NCI-H2029 treated with DMSO at 0.1 percent for 48 hours (cell line): ENCODE results near the gene TPCN2.
"Not testable (repeated sequence)": the region's sequence is repeated elsewhere in the genome, so short reads cannot be mapped to it uniquely, and the experiment has no call there.

Source experiments
- DNase-seq: peaks from one replicate; lab custom pipeline; 2025; lab: John Stamatoyannopoulos, UW

TPCN2 gene

DNA sequence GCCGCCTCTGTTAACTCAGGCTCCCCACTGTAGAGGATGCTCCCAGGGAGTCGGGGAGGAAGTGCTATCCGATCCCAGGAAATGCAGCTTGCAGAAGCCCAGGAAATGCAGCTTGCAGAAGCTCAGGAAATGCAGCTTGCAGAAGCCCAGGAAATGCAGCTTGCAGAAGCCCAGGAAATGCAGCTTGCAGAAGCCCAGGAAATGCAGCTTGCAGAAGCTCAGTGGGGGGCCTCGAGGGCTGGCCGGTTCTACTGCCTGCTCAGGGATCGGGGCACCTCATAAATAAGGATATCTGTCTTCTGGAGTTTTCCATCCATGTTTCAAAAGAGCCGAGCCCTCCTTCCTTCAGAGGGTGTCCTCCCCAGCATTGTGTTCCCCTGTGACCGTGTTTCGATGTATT is 81.9 kb downstream of the TPCN2 start:
- no peak for DNase-seq

DNA sequence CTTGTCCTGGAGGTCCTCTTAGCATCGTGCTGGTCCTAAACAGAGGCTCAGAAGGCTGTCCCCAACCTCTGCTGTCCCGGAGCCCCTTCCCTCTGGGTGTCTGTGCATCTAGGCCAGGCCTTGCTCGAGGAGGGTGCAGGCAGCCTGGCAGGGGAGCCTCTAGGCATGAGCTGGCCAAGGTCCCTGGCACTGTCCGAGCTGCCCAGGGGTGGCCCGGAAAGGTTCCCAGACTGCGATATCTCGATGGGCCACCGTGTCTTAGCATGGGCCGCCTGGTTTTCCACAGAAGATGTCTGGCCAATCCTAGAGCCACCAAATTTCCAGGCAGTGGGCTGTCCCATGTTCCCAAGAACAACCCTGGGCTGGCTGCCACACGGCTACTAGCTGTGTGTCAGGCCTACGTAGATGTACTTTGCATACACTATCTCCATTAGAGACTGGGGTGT is 82.4 kb downstream of the TPCN2 start:
- no peak for DNase-seq

DNA sequence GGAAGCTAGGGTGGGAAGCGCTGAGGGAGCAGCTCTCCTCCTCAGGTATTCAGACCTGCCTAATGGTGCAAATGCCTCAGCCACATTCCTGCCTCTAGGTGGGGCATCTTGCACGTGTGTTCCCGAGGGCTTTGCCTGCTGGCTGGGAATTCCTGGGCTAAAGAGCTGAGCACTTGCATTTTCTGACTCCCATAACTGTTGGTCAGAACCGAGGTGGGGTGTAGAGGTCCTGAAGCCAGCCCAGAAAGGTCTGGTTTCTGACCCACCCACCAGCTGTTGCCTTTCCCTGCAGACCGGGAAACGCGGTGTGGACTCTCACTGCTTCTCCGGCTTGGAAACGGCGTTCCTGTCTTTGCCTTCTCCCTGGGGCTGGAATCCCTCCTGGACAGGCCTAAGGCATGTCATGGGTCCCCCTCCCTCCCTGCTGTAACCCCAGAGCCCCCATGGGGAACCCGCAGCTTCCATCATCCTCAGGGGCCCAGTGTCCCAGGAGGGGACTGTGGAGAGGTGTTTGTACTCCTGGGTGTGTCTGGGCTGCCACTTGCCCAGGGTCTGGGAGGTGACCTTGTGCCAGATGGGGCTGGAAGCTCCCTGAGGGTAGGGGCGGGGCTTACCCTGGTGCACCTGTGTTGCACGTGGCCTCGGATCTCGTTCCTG is 83.0 kb downstream of the TPCN2 start:
- peak; percentile 6 for DNase-seq

DNA sequence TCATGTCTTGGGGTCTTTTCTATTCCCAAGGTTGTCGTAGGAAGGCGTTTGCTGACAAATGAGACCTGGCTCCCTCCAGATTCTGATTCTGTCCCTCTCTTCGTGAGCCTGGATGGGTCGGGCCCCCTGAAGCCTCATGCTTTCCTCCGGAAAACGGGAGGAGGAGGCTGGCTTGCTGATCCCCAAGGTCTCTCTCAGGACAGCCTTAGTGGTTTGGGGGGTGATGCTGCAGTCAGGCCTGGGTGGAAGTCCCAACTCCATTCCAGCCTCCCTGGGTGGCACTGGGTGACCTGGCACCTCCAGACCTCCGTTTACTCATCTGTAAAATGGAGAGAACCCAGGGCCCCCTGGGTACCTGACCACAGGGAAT is 83.6 kb downstream of the TPCN2 start:
- no peak for DNase-seq

GRCh38 chr11:69133251-69133650 is 84.5 kb downstream of the TPCN2 start:
- DNase-seq, result no peak

DNA sequence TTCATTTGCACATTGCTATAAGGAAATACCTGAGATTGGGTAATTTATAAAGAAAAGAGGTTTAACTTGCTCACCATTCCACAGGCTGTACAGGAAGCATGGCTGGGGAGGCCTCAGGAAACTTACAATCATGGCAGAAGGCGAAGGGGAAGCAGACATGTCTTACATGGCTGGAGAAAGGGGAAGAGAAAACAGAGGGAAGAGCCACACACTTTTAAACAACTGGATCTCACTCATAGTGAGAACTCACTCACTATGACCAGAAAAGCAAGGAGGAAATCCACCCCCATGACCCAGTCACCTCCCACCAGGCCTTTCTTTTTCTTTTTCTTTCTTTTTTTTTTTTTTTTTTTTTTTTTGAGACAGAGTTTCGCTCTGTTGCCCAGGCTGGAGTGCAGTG is 85.5 kb downstream of the TPCN2 start:
- not testable (repeated sequence) for DNase-seq

GRCh38 chr11:69134957-69135356 is 86.2 kb downstream of the TPCN2 start:
- DNase-seq, result no peak

DNA sequence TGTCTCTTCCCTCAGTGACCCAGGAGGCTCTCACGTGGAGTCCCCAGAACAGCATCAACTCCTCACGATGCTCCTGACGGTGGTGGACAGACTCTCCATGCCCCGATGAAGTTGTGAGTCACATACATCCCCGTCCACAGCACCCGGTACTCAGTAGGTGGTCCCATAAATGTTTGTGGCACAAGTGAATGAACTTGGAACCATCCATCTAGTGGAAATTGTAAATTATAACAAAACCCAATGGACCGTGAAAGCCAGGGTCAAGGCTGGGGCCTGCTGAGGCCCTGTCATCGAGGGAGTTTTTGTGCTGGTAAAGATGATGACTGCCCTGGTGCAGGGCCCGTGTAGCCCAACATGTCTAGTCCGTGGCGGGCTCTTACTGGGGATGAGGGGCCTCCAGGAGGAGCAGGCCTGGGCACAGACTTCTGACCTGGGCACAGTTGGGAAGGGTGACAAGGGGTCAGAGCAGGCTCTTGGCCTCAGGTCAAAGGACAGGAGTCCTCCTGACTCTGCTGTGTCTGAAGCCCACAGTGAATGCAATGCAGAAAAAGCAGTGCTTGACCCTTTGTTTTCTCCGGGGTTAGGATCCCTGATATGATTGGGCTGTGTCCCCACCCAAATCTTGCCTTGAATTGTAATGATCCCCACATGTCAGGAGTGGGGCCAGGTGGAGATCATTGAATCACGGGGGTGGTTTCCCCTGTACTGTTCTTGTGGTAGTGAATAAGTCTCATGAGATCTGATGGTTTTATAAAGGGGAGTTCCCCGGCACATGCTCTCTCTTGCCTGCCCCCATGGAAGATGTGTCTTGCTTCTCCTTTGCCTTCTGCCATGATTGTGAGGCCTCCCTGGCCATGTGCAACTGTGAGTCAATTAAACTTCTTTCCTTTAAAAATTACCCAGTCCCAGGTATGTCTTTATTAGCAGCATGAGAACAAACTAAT is 87.0 kb downstream of the TPCN2 start:
- no peak for DNase-seq

DNA sequence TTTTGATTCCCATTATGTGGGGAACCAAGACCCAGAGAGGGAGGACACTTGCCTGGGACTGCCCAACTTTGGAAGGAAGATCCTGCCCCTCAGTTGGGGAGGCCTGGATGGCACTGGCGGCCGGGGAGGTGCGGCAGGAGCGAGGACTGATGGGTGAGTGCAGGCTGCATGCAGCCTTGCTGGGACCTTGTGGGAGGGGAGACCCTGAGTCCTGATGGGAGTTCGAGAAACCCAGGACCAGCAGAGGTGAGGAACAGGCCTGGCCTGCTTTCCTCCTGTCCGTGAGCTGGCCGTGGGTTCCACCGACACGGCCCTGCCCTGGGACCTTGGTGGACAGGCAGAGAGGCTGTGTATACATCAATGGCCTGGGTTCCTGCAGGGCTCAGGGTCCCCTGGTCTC is 87.7 kb downstream of the TPCN2 start:
- DNase-seq, result no peak

DNA sequence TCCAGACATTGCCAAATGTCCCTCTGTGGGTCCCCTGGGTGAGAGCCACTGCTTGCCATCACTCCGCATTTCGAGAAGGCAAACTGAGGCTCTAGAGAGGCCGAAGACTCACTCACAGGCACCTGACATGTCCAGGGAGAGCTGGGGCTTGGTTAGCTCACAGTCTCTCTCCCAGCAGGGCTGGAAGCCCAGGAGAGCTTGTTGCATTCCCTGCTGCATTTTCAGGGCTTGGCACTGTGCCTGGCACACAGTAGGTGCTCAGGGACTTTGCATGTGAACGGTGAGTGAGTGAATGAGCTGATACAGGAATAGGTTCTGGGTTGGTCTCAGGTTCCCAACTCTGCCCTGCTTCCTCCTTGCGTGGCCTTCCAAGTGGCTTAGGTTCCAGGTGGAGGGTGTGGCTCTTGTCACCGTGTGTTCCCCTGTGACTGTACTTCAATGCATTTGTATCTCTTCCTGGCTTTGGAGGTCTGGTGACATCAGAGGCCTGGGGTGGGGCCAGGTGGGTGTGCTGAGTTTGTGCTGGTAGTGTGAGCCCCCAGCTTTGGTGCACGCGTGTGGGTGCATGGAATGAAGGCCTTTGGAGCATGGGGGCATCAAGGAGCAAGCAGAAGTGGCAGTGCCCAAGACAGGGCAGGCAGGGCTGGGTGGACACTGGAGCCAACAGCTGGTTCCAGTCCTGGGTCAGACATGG is 88.6 kb downstream of the TPCN2 start:
- no peak for DNase-seq

DNA sequence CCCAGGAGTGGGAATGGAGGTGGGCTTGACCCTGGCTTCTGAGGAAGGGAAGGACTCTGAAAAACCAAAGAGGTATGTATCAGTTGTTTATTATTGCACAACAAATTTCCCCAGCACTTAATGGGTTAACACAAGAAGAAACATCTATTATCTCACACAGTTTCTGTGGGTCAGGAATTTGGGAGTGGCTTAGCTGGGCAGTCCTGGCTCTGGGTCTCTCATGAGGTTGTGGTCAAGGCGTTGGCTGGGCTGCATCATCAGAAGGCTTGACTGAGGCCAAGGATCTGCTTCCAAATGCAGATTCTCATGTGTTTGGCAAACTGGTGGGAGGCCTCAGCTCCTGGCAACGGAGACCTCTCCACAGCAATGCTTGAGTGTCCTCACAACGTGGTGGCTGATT is 89.5 kb downstream of the TPCN2 start:
- DNase-seq, result no peak

DNA sequence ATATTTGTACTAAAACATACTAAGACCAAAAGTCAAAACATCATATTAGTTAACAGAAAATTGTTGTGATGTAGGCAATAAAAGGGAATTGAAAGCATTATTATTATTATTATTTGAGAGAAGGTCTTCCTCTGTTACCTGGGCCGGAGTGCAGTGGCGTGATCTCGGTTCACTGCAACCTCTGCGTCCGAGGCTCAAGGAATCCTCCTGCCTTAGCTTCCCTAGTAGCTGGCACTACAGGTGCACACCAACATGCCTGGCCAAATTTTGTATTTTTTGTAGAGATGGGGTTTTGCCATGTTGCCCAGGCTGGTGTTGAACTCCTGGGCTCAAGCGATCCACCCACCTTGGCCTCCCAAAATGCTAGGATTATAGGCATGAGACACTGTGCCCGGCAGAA is 91.4 kb downstream of the TPCN2 start:
- not testable (repeated sequence) for DNase-seq

DNA sequence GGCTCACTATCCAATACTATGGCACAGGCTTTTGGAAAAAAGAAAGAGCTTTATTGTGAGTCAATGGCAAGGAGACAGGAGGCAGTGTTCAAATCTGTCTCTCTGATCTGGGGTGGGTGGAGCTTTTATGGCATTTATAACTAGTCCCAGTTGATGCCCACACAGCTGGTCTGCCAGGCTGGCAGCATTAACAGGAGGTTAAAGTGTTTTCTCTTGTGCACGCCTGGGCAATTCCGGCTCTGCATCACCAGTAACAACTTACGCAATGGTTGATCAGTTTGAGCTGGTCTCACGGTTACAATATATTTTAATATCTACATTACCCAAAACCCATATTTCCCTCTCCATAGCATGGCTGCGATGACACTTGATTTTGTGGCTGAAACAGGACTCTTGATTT is 91.9 kb downstream of the TPCN2 start:
- no peak for DNase-seq

GRCh38 chr11:69141742-69142141 is 93.0 kb downstream of the TPCN2 start:
- DNase-seq, result no peak

DNA sequence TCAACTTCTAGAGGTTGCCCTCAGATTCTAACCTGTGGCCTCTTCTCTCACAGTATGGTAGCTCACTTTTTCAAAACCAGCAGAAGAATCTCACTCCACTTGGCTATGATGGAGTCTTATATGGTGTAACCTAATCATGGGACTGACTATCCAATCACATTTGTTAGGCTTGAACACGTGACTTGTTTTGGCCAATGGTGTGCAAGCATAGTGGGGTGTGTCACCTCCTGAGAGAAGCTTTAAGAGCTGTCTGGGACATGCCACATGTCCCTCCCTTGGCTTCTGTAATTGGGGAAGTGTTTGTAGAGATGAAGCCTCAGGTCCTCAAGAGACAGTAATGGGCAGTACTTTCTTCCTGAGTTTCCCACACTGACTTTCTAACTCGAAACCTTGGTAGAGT is 94.2 kb downstream of the TPCN2 start:
- DNase-seq, result no peak

DNA sequence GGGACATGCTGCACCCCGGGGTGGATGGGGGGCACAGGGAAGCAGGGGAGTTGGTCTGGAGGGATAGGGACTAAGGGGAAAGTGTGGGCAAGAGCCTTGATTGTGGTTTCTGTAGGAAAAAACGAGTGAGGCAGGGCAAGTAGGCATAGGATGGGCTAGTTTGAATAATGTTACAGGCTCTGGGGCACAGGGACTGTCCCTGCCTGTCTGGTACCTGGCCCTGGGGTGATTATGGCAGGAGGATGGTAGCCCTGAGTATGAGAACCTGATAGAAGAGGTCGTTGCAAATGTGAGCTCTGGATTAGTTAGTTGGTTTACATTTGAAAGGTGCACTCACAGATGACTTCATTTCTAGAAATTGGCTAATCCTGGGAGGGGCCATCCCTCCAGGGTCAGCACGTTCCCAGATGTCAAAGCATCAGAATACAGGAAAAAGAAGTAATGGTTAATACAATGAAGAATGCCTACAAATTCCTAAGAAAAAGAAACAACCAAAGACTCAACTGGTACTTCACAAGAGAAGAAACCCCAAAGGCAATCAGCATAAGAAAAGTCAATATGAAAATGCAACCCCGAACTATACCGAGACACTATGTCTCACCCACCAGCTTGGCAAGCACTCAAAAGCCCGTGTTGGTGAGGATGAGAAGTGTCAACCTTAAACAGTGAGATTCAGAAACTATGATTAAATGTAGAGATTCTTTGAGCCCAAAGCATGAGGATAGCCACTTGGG is 95.8 kb downstream of the TPCN2 start:
- no peak for DNase-seq

DNA sequence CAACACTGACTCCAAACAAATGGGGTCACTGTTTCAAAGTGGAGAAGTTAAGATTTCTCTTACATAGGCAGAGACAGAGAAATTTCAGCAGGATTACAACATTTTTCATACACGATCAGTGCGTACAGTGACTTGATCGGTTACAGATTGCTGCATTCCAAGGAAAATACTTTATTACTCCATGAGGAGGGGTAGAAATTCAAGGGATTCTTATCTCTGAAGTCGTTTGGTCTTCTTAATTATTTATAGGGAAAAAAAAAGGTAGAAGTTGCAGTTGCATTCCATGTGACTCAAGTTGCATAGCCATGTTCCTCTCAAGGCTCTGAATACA is 96.3 kb downstream of the TPCN2 start:
- DNase-seq, result no peak

DNA sequence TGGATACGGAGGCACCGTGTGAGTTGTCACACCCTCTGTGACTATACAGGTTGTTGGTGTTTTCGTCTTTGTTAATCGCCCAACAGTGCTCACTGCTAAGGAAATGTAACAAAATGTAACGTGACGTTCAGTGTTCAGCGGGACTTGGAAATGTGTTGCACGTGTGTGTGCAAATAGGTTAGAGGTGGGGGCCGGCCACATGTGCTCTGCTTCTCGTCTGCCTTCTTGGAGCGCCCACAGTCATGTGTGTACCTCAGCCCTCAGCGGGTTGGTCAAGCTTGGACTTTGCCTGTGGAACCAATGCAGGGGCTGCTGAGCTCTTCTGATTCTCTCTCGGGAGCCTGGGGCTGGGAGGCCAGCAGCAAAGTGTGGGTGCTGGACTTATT is 99.6 kb downstream of the TPCN2 start:
- no peak for DNase-seq

DNA sequence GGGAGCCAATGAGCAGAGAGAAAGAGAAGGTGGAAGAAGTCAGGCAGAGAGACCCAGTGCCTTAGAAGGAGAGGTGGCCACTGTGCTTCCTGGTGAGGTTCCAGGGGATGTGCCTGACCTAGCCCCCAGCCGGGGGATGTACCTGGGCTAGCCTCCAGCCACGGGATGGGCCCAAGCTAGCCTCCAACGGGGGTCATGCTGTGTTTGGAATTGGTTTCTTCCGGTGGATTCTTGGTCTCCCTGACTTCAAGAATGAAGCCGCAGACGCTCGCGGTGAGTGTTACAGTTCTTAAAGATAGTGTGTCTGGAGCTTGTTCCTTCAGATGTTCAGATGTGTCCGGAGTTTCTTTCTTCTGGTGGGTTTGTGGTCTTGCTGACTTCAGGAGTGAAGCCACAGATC is 100.1 kb downstream of the TPCN2 start:
- DNase-seq, result no peak

DNA sequence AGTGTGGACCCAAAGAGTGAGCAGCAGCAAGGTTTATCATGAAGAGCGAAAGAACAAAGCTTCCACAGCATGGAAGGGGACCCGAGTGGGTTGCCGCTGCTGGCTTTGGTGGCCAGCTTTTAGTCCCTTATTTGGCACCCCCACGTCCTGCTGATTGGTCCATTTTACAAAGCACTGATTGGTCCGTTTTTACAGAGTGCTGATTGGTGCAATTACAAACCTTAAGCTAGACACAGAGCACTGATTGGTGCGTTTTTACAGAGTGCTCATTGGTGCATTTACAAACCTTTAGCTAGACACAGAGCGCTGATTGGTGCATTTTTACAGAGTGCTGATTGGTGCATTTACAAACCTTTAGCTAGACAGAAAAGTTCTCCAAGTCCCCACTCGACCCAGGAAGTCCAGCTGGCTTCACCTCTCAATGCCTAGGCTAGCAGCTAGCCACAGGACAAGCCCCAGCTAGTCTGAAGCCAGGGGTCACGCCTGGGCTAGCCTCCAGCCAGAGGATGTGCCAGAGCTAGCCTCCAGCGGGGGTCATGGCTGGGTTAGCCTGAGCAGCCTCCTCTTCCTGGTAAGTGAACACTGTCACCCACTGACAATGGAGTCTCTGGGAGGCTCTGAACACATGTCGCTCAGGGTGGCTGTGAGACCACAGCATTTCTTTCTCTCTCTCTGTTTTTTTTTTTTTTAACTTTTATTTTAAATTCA is 100.8 kb downstream of the TPCN2 start:
- not testable (repeated sequence) for DNase-seq

GRCh38 chr11:69150175-69150574 is 101.4 kb downstream of the TPCN2 start:
- DNase-seq, result no peak

DNA sequence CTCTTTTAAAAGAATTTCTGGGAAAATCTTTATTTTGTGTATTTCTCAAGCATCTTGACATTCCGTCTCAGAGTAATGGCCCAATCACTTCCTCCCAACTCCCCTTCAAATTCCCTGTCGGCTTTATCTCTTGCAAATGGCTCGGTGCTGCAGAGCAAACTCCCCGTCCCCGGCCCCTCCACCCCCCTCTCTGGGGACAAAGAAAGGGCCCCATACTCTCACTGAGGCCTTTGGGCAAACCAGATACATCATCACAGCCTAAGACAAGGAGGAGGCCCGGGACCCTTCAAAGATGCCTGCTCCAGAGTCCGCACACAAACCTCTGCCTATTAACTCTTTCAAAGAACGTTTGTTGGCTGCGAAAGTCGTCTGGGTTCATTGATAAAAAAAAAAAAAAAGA is 103.1 kb downstream of the TPCN2 start:
- no peak for DNase-seq
